B cell (primary cell): ENCODE measurements around the gene KIF25. TPM values are rescaled to one million over a fixed set of nuclear protein-coding genes. Genes with fewer than 3 reads are reported as not detected.
"Not testable (repeated sequence)": the region's sequence is repeated elsewhere in the genome, so short reads cannot be mapped to it uniquely, and the experiment has no call there.

Experiments used
- ATAC-seq: fragments of 200-7000 bp; cut with Tn5 transposase; one replicate; pipeline ENCODE4 v1.10.0; 2021; ENCODE audit warnings: low read depth, mild to moderate bottlenecking, moderate number of reproducible peaks, moderate library complexity
- CTCF ChIA-PET: fragments of 350-600 bp; sonication (Branson Sonifier 250); formaldehyde crosslinking; loops from one replicate; lab custom pipeline; 2021; ENCODE audit warnings: antibody characterized with exemption, inconsistent platforms; lab: Charles Lee
- POLR2A ChIA-PET: fragments of 350-600 bp; sonication (Branson Sonifier 250); formaldehyde crosslinking; loops from one replicate; lab custom pipeline; 2021; ENCODE audit warnings: antibody characterized with exemption; lab: Charles Lee
- DNase-seq: peaks from one replicate; pipeline ENCODE4 v3.0.0; 2013
- H2AFZ ChIP-seq: 2 replicates; pipeline ENCODE4 v1.6.1; 2012; ENCODE audit warnings: mild to moderate bottlenecking, low read depth, low read length; ENCODE audit not compliant: insufficient read depth, poor library complexity, severe bottlenecking
- H3K27ac ChIP-seq, 2 donors: 1 replicate in 1 of 2; 2 replicates in 1 of 2; pipeline ENCODE4 v1.5.1; 2012 to 2013; ENCODE audit warnings: low read length in 2 of 2, mild to moderate bottlenecking in 2 of 2, moderate library complexity in 1 of 2
- H3K27me3 ChIP-seq, 4 experiments: fragments of 200-600 bp in 1 of 4; sonication (generic) in 1 of 4; replicated peaks in 1 of 4; 1 replicate in 2 of 4; 2 replicates in 2 of 4; pipeline versions ENCODE4 v1.6.1 to v1.7.0; 2013 to 2016; ENCODE audit warnings: low read length in 3 of 4, mild to moderate bottlenecking in 2 of 4, mixed read lengths in 1 of 4, moderate library complexity in 1 of 4; ENCODE audit not compliant: insufficient read depth in 4 of 4, control insufficient read depth in 3 of 4; ENCODE audit errors: control extremely low read depth in 1 of 4
- H3K36me3 ChIP-seq, 2 experiments: replicated peaks in 1 of 2; 1 replicate in 1 of 2; 2 replicates in 1 of 2; pipeline versions ENCODE4 v1.6.1 to v1.7.1; 2013; ENCODE audit warnings: low read length in 1 of 2; ENCODE audit not compliant: insufficient read depth in 2 of 2, control insufficient read depth in 1 of 2; ENCODE audit errors: control extremely low read depth in 1 of 2, extremely low read depth in 1 of 2
- H3K4me1 ChIP-seq, 2 donors: fragments of 200-600 bp in 1 of 2; sonication (generic) in 1 of 2; 1 replicate in 1 of 2; 2 replicates in 1 of 2; pipeline versions ENCODE4 v1.5.1 to v1.6.1; 2013 to 2017; ENCODE audit warnings: low read length in 2 of 2; ENCODE audit not compliant: control insufficient read depth in 2 of 2, insufficient read depth in 2 of 2
- H3K4me2 ChIP-seq: replicated peaks from 2 replicates; pipeline ENCODE3; 2012; ENCODE audit warnings: mild to moderate bottlenecking, low read depth, low read length; ENCODE audit not compliant: poor library complexity, severe bottlenecking
- H3K4me3 ChIP-seq, 5 experiments: fragments of 200-600 bp in 1 of 5; sonication (generic) in 1 of 5; 1 replicate in 3 of 5; 2 replicates in 2 of 5; pipeline versions ENCODE4 v1.5.1 to v1.7.0; 2011 to 2016; ENCODE audit warnings: low read length in 4 of 5, mild to moderate bottlenecking in 4 of 5, low read depth in 2 of 5, control low read depth in 1 of 5, moderate library complexity in 1 of 5; ENCODE audit not compliant: insufficient read depth in 1 of 5; ENCODE audit errors: control extremely low read depth in 1 of 5, extremely low read depth in 1 of 5
- H3K79me2 ChIP-seq: fragments of 200-600 bp; sonication (generic); one replicate; pipeline ENCODE4 v1.6.0; 2016; ENCODE audit warnings: low read length; ENCODE audit not compliant: control insufficient read depth, insufficient read depth
- H3K9ac ChIP-seq: fragments of 200-600 bp; sonication (generic); 2 replicates; pipeline ENCODE4 v1.6.1; 2017; ENCODE audit warnings: mild to moderate bottlenecking, low read length, moderate library complexity
- H3K9me3 ChIP-seq, 3 donors: one replicate each; pipeline versions ENCODE4 v1.6.1 to v1.7.1; 2013; ENCODE audit warnings: low read length in 2 of 3; ENCODE audit not compliant: control insufficient read depth in 2 of 3, insufficient read depth in 1 of 3; ENCODE audit errors: control extremely low read depth in 1 of 3
- H4K20me1 ChIP-seq: 2 replicates; pipeline ENCODE4 v1.6.0; 2012; ENCODE audit warnings: mild to moderate bottlenecking, low read length; ENCODE audit not compliant: insufficient read depth, control insufficient read depth, poor library complexity, severe bottlenecking
- H3K27ac Mint-ChIP-seq: one replicate; pipeline ENCODE4 v1.8.0; 2021; ENCODE audit warnings: mixed read lengths
- H3K27me3 Mint-ChIP-seq: one replicate; pipeline ENCODE4 v1.8.0; 2021; ENCODE audit warnings: mixed read lengths
- H3K4me1 Mint-ChIP-seq: one replicate; pipeline ENCODE4 v1.8.0; 2021; ENCODE audit warnings: mixed read lengths
- H3K4me3 Mint-ChIP-seq: one replicate; pipeline ENCODE4 v1.8.0; 2021; ENCODE audit warnings: mixed read lengths
- H3K9me3 Mint-ChIP-seq: one replicate; pipeline ENCODE4 v1.8.0; 2022; ENCODE audit warnings: mixed read lengths; ENCODE audit not compliant: insufficient read depth
- EZH2 ChIP-seq: IDR thresholded peaks from 2 replicates; pipeline ENCODE4 v1.6.1; 2012; ENCODE audit warnings: borderline replicate concordance, low read depth, mild to moderate bottlenecking, moderate library complexity, low read length; ENCODE audit not compliant: insufficient read depth, poor library complexity, severe bottlenecking
- WGBS: methylation state at CpG from one replicate; pipeline ENCODE4 v1.1.5; 2013; ENCODE audit warnings: missing lambda C conversion rate; ENCODE audit not compliant: insufficient coverage; 5-methylcytosine and 5-hydroxymethylcytosine counted together
- intact Hi-C: fragments of 100-400 bp; cut with micrococcal nuclease; formaldehyde crosslinking; loops from one replicate; pipeline ENCODE4 v1.10.0; 2022
- polyA plus RNA-seq: library from polyadenylated mRNA; depleted of rRNA; stranded (reverse); fragments of >200 nt; gene quantifications from 2 replicates; pipeline ENCODE4 v1.2.3, GENCODE V29; 2012
- total RNA-seq, 2 donors: library from RNA; stranded (reverse); fragments of 120-200 nt in 1 of 2; gene quantifications; 1 replicate in 1 of 2; 2 replicates in 1 of 2; pipeline versions ENCODE4 v1.2.3 to v1.2.4, GENCODE V29; 2013 to 2022
- TF ChIP-seq, protein P1 (sequence below): fragments of 200-600 bp; IDR thresholded peaks from one replicate; pipeline ENCODE4 v1.8.0; 2022; ENCODE audit warnings: antibody characterized with exemption, mild to moderate bottlenecking

The KIF25 gene
- total and polyA plus RNA-seq, 2 donors (not counting 1 experiment from before 2014, with no cell fraction given) = not detected

DNA sequence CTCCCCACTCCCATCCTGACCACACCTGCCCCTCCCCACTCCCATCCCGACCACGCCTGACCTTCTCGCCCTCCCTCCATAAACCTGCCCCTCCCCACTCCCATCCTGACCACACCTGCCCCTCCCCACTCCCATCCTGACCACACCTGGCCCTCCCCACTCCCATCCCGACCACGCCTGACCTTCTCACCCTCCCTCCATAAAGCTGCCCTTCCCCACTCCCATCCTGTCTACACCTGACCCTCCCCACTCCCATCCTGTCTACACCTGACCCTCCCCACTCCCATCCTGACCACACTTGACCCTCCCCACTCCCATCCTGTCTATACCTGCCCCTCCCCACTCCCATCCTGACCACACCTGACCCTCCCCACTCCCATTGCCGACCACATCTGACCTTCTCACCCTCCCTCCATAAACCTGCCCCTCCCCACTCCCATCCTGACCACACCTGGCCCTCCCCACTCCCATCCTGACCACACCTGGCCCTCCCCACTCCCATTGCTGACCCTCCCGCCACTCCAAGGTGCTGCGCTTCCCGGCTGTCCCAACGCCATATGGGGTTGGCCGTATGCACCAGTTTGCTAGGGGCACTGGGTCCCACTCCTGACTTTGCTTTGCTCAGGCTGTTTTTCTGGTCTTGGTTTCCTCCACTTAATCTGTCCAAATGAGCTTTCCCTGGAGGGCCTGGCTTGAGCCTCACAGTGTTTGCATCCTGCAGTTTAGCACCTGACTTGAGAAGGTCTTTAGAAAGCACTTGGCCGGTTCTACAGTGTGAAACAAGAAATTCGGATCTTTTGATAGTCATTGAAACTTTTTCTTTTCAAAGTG lies 2.9 kb downstream of the KIF25 start:
- Histone ChIP-seq H3K27ac (no peak overlapping the region), H3K4me1 (no peaks in the 10 kb centered on the region), H3K27me3 (no peaks in the 10 kb centered on the region), H4K20me1 (no peaks in the 10 kb centered on the region), H3K36me3 (no peaks in the 10 kb centered on the region), H3K79me2 (no peaks in the 10 kb centered on the region), H3K4me2 (no peak overlapping the region), H3K4me3 (no peak overlapping the region), H2AFZ (no peak overlapping the region), H3K9ac (no peak overlapping the region), H3K9me3 (peaks cover 0 to 14% (median 0%) of the 10 kb centered on the region in 3 donors)
- TF ChIP-seq, protein P1, sequence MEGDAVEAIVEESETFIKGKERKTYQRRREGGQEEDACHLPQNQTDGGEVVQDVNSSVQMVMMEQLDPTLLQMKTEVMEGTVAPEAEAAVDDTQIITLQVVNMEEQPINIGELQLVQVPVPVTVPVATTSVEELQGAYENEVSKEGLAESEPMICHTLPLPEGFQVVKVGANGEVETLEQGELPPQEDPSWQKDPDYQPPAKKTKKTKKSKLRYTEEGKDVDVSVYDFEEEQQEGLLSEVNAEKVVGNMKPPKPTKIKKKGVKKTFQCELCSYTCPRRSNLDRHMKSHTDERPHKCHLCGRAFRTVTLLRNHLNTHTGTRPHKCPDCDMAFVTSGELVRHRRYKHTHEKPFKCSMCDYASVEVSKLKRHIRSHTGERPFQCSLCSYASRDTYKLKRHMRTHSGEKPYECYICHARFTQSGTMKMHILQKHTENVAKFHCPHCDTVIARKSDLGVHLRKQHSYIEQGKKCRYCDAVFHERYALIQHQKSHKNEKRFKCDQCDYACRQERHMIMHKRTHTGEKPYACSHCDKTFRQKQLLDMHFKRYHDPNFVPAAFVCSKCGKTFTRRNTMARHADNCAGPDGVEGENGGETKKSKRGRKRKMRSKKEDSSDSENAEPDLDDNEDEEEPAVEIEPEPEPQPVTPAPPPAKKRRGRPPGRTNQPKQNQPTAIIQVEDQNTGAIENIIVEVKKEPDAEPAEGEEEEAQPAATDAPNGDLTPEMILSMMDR = no peak
- TF ChIP-seq EZH2 = no peak
- POLR2A ChIA-PET = no interaction called here
- Mint-ChIP-seq H3K27ac (no peak overlapping the region), H3K4me3 (no peak overlapping the region), H3K9me3 (no peaks in the 10 kb centered on the region), H3K27me3 (peaks cover 8% of the 10 kb centered on the region), H3K4me1 (no peaks in the 10 kb centered on the region)
- WGBS = 84% methylated on average over 13 of the region's 13 CpGs
- ATAC-seq = no peak
- DNase-seq = no peak
- CTCF ChIA-PET = no interaction called here
- intact Hi-C loops = no loop called here

DNA sequence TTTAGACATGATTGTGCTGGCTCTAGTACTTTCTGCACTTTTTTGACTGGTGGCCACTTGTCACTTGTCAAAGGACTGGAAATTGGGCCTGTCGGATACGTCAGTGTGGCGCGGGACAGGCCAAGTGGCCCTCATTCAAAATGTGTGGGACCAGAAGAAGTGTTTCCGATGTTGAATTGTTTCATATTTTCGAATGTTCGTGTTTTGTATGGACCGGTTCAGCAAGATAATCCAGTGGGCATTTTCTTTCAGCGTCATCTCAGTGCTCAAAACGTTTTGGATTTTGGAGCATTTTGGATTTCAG lies 3.5 kb downstream of the KIF25 start:
- no peak overlapping the region for H3K27ac Mint-ChIP-seq

DNA sequence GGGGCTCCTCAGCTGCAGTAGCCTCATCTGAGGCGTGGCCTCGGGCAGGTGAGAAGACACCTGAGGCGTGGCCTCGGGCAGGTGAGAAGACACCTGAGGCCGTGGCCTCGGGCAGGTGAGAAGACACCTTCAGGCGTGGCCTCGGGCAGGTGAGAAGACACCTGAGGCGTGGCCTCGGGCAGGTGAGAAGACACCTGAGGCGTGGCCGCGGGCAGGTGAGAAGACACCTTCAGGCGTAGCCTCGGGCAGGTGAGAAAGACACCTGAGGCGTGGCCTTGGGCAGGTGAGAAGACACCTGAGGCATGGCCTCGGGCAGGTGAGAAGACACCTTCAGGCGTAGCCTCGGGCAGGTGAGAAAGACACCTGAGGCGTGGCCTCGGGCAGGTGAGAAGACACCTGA lies 4.0 kb downstream of the KIF25 start:
- H3K27ac Mint-ChIP-seq, H4K20me1 ChIP-seq, H3K27ac ChIP-seq, H3K9ac ChIP-seq, POLR2A ChIA-PET, H3K27me3 ChIP-seq, H3K4me3 ChIP-seq, H3K9me3 ChIP-seq, H2AFZ ChIP-seq, DNase-seq, H3K9me3 Mint-ChIP-seq, intact Hi-C loops, H3K4me3 Mint-ChIP-seq, H3K36me3 ChIP-seq, H3K4me2 ChIP-seq, H3K79me2 ChIP-seq, CTCF ChIA-PET, H3K27me3 Mint-ChIP-seq, H3K4me1 ChIP-seq, H3K4me1 Mint-ChIP-seq, ATAC-seq: not testable (repeated sequence)
- WGBS = no CpG with 5 or more reads among the region's 21 CpGs

More for the DNA sequence above, 3.5 kb downstream of the KIF25 start:
- no peaks in the 10 kb centered on the region for H3K36me3 ChIP-seq
- intact Hi-C loops = no loop called here
- H3K4me3 Mint-ChIP-seq = no peak overlapping the region
- H3K27ac ChIP-seq = no peak overlapping the region
- DNase-seq (no peak), ATAC-seq (no peak)
- peaks cover 0 to 8% (median 0%) of the 10 kb centered on the region in 3 donors for H3K9me3 ChIP-seq
- CTCF ChIA-PET = no interaction called here
- no peak overlapping the region for H3K4me3 ChIP-seq
- no peaks in the 10 kb centered on the region for H3K27me3 ChIP-seq
- no peak for TF ChIP-seq EZH2
- TF ChIP-seq, protein P1 = no peak
- peaks cover 8% of the 10 kb centered on the region for H3K27me3 Mint-ChIP-seq
- H2AFZ ChIP-seq = no peak overlapping the region
- H3K9ac ChIP-seq = no peak overlapping the region
- no peaks in the 10 kb centered on the region for H3K9me3 Mint-ChIP-seq
- 75% methylated on average over 9 of the region's 10 CpGs for WGBS
- no peak overlapping the region for H3K4me2 ChIP-seq
- H3K4me1 ChIP-seq = no peaks in the 10 kb centered on the region
- no peaks in the 10 kb centered on the region for H3K4me1 Mint-ChIP-seq
- POLR2A ChIA-PET = no interaction called here
- H3K79me2 ChIP-seq = no peaks in the 10 kb centered on the region
- H4K20me1 ChIP-seq = no peaks in the 10 kb centered on the region
